HG02763 (cell line): ENCODE results near the gene NUAK2.

Experiments
- ATAC-seq: cut with Tn5 transposase; IDR thresholded peaks from one replicate; pipeline ENCODE4 v1.9.1; 2021; ENCODE audit warnings: mild to moderate bottlenecking, moderate library complexity; ENCODE audit not compliant: unreplicated experiment

NUAK2 gene

DNA sequence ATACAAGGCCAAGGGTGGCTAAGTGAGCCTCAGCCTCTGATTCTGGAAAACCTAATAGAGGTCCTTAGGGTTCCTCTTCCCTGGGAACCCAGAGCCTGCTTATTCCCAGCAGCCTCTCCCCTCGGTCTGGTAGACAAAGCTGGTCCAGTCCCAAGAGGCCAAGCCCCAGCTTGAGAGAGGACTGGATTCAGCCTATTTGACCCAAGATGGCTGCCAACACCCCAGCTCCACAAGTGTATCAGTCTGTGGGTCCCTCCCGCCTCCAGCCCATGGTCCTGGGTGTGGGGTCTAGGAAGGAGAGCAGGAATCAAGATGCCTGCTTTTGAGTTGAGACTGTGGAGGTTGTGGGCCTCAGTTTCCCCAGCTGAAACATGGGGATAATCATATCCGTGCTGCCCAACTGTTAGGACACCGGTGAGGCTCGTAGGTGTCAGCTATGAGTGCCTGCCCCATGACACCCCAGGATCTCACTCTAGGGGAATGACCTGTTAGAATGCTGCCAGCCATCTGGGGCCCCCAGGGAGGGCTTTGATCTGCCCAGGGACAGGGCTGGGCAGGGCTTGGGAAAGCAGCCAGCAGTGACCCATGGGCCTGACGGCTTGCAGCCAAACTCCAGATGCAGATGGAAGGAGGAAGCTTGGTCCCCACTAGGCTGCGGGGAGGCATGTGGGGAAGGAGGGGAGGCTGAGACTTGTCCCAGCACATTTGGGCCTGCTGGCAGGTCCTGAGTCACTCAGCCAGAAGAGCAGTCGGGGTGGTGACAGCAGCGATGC is 45.4 kb downstream of the NUAK2 start:
- no peak for ATAC-seq

DNA sequence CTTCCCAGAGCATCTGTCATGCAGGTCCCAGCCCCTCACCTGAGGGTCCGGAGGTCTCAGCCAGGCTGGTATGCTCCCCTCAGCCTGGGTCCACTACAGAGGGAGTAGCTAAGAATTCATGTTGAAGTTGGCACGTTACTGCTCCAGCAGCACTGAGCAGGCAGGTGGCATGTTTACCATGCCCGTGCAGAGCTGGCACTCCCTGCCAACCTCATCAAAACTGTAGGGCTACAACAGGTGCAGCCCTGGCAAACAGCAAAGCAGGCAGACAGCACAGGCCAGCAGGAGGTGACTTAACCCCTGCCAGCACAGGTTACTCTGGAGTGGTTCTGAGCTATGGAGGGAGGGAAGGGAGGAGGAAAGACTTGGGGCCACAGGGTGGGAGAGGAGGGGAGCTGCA is 46.4 kb downstream of the NUAK2 start:
- no peak for ATAC-seq

GRCh38 chr1:205274041-205274691 is 47.4 kb downstream of the NUAK2 start:
- ATAC-seq: no peak

GRCh38 chr1:205273551-205273982 is 48.0 kb downstream of the NUAK2 start:
- ATAC-seq: peak; percentile 55

GRCh38 chr1:205272536-205272935 is 49.0 kb downstream of the NUAK2 start:
- no peak for ATAC-seq

DNA sequence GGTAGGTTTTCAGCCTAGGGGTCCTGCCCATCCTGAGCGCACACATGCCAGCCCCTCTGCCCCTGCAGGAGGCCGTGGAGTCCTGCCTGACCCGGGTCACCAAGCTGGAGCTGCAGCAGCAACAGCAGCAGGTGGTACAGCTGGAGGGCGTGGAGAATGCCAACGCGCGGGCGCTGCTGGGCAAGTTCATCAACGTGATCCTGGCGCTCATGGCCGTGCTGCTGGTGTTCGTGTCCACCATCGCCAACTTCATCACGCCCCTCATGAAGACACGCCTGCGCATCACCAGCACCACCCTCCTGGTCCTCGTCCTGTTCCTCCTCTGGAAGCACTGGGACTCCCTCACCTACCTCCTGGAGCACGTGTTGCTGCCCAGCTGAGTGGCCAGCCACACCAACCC is 49.8 kb downstream of the NUAK2 start:
- no peak for ATAC-seq

- no peak for ATAC-seq
Observed at GRCh38 chr1:205271277-205271676, 50.3 kb downstream of the NUAK2 start.

DNA sequence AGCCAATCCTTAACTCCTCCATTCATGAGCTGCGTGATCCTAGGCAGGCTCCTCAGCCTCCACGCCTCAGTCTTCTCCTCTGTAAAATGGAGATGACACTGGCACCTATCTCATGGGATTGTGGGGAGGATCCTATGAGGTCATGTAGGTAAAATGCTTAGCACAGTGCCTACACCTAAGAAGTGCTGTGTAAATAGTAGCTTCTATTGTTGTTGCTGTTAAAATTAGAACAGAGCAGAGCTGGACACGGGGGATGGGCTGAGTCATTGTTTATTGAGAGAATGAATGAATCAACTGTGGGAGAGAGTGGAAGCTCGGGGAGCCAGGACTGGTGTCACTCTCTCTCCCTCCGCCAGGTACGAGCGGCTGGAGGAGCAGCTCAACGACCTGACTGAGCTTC is 50.8 kb downstream of the NUAK2 start:
- ATAC-seq: no peak

GRCh38 chr1:205270271-205270670 is 51.3 kb downstream of the NUAK2 start:
- ATAC-seq: no peak

DNA sequence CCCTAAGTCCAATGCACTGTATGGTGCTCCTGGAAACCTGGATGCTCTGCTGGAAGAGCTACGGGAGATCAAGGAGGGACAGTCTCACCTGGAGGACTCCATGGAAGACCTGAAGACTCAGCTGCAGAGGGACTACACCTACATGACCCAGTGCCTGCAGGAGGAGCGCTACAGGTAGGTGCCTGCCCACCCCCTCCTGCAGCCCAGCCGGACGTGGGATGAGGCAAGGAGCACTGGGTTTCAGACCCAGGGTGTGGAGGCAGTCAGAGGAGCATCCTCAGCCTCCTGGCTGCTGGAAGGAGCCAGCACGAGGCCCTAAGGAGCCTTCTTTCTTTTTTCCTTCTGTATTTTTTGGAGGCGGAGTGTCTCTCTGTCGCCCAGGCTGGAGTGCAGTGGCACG is 51.8 kb downstream of the NUAK2 start:
- ATAC-seq: no peak

DNA sequence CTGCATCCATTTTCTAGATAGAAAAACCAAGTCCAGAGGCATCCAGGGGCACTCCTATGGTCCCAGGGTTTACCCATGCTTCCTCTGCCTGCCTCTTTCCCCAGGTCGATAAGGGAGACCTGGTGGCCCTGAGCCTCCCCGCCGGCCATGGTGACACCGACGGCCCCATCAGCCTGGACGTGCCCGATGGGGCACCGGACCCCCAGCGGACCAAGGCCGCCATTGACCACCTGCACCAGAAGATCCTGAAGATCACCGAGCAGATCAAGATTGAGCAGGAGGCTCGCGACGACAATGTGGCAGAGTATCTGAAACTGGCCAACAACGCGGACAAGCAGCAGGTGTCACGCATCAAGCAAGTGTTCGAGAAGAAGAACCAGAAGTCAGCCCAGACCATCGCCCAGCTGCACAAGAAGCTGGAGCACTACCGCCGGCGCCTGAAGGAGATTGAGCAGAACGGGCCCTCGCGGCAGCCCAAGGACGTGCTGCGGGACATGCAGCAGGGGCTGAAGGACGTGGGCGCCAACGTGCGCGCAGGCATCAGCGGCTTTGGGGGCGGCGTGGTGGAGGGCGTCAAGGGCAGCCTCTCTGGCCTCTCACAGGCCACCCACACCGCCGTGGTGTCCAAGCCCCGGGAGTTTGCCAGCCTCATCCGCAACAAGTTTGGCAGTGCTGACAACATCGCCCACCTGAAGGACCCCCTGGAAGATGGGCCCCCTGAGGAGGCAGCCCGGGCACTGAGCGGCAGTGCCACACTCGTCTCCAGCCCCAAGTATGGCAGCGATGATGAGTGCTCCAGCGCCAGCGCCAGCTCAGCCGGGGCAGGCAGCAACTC is 52.5 kb downstream of the NUAK2 start:
- no peak for ATAC-seq

DNA sequence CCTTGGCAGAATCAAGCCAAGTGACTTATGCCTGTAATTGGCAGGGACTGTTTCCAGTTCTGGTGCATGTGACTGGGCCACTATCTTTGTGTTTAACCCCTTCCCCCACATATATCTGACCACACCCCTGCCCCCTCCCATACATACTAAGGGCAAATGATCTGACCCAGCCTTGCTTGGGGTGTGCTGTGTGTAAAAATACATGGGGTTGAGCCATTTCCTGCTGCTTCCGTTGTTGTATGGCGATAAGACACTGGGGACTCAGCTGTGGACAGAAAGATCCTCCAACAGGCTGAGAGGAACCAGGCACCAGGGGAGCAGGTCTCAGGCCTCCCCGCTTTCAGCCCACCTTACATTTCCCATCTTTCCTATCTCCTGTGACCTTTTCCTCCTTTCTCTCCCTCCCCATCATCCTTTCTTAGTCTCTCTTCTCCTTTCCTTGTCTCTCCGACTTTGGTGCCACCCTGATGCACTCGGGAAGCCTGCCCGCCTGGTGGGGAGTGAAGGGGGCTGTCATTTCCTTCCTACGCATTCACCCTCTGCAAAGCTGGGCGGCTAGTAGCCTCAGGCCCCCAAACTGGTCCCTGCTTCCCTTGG is 54.1 kb downstream of the NUAK2 start:
- ATAC-seq: no peak

- no peak for ATAC-seq
Observed at GRCh38 chr1:205266611-205267305, 54.8 kb downstream of the NUAK2 start.

- no peak for ATAC-seq
Observed at GRCh38 chr1:205263580-205264190, 57.9 kb downstream of the NUAK2 start.

DNA sequence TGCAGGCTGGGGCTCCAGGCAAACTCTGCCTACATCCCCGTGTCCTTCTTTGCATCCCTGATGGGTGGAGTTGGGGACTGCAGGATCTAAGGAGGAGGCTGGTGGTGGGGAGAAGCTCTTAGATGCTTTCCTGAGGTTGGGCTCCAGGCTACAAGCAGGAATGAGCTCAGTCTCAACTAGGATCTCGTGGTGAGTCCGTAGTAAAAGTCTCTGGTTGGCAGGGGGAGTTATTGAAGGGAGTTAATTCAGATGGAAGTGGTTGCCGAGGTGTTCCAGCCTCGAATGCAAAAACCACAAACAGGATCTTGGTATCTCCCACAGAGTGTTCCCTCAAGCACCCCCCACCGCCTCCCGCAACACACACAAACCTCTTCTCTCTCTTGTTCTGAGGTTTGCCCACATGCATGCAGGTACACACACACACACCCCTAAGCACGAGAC is 58.8 kb downstream of the NUAK2 start:
- ATAC-seq: no peak

DNA sequence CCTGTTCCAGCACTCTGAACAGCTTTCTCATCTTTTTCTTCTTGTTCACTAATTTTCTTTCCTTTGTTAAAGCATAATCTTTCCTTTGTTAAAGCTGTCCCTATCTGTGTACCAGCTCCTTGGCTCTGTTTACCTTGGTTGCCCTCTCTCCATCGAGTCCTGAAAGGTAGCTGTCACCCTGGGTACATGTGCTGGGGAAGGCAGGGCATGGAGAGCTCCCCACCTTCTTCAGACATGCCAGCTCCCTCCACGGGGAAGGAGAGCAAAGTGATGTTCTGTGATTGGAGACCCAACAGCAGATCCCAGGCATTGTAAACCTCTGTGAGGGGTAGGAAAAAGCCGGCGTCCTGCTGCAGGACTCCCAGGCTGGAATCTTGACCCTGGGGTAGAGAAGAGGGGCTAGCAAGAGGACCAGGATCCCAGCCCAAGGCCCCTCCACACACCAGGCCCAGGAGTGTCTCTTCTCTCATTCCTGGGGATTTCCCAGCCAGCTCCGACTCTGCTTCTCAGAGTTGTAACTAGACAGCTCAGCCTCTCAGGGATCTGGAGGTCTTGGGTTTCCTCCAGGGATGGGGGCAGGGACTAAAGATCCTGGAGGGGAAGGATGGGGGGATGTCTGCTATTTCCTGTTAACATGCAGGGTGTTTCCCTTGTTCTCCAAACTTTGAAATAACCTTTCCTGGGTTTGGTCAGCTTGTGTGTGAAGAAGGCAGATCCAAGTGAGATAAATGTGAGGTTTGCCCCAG is 59.4 kb downstream of the NUAK2 start:
- ATAC-seq: no peak

DNA sequence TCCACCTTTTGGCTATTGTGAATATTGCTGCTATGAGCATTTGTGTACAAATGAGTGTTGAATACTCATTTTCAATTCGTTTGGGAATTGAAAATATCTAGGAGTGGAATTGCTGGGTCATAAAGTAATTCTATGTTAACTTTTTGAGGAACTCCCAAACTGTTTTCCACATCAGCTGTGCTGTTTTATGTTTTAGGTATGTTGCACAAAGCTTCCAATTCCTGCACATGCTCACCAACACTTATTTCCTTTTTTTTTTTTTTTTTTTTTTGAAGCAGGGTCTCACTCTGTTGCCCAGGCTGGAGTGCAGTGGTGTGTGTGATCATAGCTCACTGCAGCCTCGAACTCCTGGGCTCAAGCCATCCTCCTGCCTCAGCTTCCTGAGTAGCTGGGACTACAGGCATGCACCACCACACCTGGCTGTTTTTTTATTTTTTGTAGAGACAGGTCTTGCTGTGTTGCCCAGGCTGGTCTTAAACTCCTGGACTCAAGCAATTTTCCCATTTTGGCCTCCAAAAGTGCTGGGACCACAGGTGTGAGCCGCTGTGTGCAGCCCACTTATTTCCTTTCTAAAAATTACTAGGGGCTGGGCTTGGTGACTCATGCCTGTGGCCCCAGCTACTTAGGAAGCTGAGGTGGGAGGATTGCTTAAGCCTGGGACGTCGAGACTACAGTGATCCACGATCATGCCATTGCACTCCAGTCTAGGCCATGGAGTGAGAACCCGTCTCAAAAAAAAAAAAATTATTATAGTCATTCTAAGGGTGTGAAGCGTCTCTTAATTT is 60.4 kb downstream of the NUAK2 start:
- no peak for ATAC-seq

GRCh38 chr1:205259998-205260397 is 61.5 kb downstream of the NUAK2 start:
- no peak for ATAC-seq
